Dendritic cell treated with granulocyte-macrophage colony-stimulating factor and Interleukin-4, amounts not matched to agents 40 ng/mL and 50 ng/mL, for 4 days (primary cell): Measurements from ENCODE around the gene PSMB3.
"Not testable (repeated sequence)": the region's sequence is repeated elsewhere in the genome, so short reads cannot be mapped to it uniquely, and the experiment has no call there.

Experiments
- H3K27ac Mint-ChIP-seq: one replicate; pipeline ENCODE4 v1.8.0; 2022; ENCODE audit warnings: mild to moderate bottlenecking, mixed read lengths
- H3K27me3 Mint-ChIP-seq: one replicate; pipeline ENCODE4 v1.8.0; 2022; ENCODE audit warnings: mild to moderate bottlenecking, mixed read lengths
- H3K36me3 Mint-ChIP-seq: one replicate; pipeline ENCODE4 v1.8.0; 2022; ENCODE audit warnings: low read depth, mixed read lengths
- H3K4me1 Mint-ChIP-seq: one replicate; pipeline ENCODE4 v1.8.0; 2022; ENCODE audit warnings: low read depth, mixed read lengths
- H3K4me3 Mint-ChIP-seq: one replicate; pipeline ENCODE4 v1.8.0; 2022; ENCODE audit warnings: mild to moderate bottlenecking, moderate library complexity, mixed read lengths
- H3K9me3 Mint-ChIP-seq: one replicate; pipeline ENCODE4 v1.8.0; 2022; ENCODE audit warnings: mixed read lengths
- intact Hi-C: fragments of 100-400 bp; cut with micrococcal nuclease; formaldehyde crosslinking; loops from one replicate; pipeline ENCODE4 v1.15.0; 2022

Gene PSMB3

GRCh38 chr17:38766341-38766740 lies 13.8 kb downstream of the PSMB3 start:
- peaks cover 5% of the 10 kb centered on the region for H3K4me1 Mint-ChIP-seq
- no peak overlapping the region for H3K27ac Mint-ChIP-seq
- H3K36me3 Mint-ChIP-seq, result peaks cover 100% of the 10 kb centered on the region
- H3K9me3 Mint-ChIP-seq, result no peaks in the 10 kb centered on the region
- no peaks in the 10 kb centered on the region for H3K27me3 Mint-ChIP-seq
- no peak overlapping the region for H3K4me3 Mint-ChIP-seq
- intact Hi-C loops, result no loop called here

GRCh38 chr17:38768417-38768816 lies 15.9 kb downstream of the PSMB3 start:
- peaks cover 5% of the 10 kb centered on the region for H3K4me1 Mint-ChIP-seq
- H3K27ac Mint-ChIP-seq, result no peak overlapping the region
- no peaks in the 10 kb centered on the region for H3K27me3 Mint-ChIP-seq

GRCh38 chr17:38773258-38773657 lies 20.7 kb downstream of the PSMB3 start:
- Mint-ChIP-seq H3K4me3 (no peak overlapping the region), H3K36me3 (peaks cover 99% of the 10 kb centered on the region), H3K27me3 (no peaks in the 10 kb centered on the region), H3K4me1 (no peaks in the 10 kb centered on the region), H3K9me3 (no peaks in the 10 kb centered on the region), H3K27ac (no peak overlapping the region)
- intact Hi-C loops, result no loop called here

More at GRCh38 chr17:38768417-38768816, 15.9 kb downstream of the PSMB3 start:
- H3K4me3 Mint-ChIP-seq, result no peak overlapping the region
- peaks cover 100% of the 10 kb centered on the region for H3K36me3 Mint-ChIP-seq
- no peaks in the 10 kb centered on the region for H3K9me3 Mint-ChIP-seq
- intact Hi-C loops, result no loop called here

GRCh38 chr17:38777641-38778250 lies 25.2 kb downstream of the PSMB3 start:
- Mint-ChIP-seq H3K9me3 (no peaks in the 10 kb centered on the region), H3K4me1 (no peaks in the 10 kb centered on the region), H3K27ac (no peak overlapping the region), H3K4me3 (no peak overlapping the region), H3K36me3 (peaks cover 99% of the 10 kb centered on the region), H3K27me3 (no peaks in the 10 kb centered on the region)
- intact Hi-C loops, result no loop called here

- Mint-ChIP-seq H3K9me3 (no peaks in the 10 kb centered on the region), H3K36me3 (peaks cover 99% of the 10 kb centered on the region), H3K4me1 (no peaks in the 10 kb centered on the region), H3K4me3 (no peak overlapping the region), H3K27me3 (no peaks in the 10 kb centered on the region), H3K27ac (no peak overlapping the region)
- intact Hi-C loops, result no loop called here
These were observed 27.6 kb downstream of the PSMB3 start for GRCh38 chr17:38779965-38780752.

GRCh38 chr17:38783227-38783626 lies 30.7 kb downstream of the PSMB3 start:
- Mint-ChIP-seq H3K36me3 (peaks cover 93% of the 10 kb centered on the region), H3K4me3 (no peak overlapping the region), H3K9me3 (no peaks in the 10 kb centered on the region), H3K27me3 (no peaks in the 10 kb centered on the region), H3K27ac (no peak overlapping the region), H3K4me1 (no peaks in the 10 kb centered on the region)
- intact Hi-C loops, result no loop called here

- H3K36me3 Mint-ChIP-seq, result peaks cover 61% of the 10 kb centered on the region
- no peaks in the 10 kb centered on the region for H3K9me3 Mint-ChIP-seq
- H3K27me3 Mint-ChIP-seq, result no peaks in the 10 kb centered on the region
- no peak overlapping the region for H3K4me3 Mint-ChIP-seq
- H3K27ac Mint-ChIP-seq, result no peak overlapping the region
- H3K4me1 Mint-ChIP-seq, result no peaks in the 10 kb centered on the region
- intact Hi-C loops, result no loop called here
These were observed 33.8 kb downstream of the PSMB3 start for GRCh38 chr17:38786372-38786771.

- H3K36me3 Mint-ChIP-seq, result peaks cover 45% of the 10 kb centered on the region
- H3K27ac Mint-ChIP-seq, H3K27me3 Mint-ChIP-seq, H3K4me3 Mint-ChIP-seq, intact Hi-C loops, H3K4me1 Mint-ChIP-seq, H3K9me3 Mint-ChIP-seq: not testable (repeated sequence)
These were observed 35.5 kb downstream of the PSMB3 start for GRCh38 chr17:38787999-38788398.

- peaks cover 43% of the 10 kb centered on the region for H3K36me3 Mint-ChIP-seq
- intact Hi-C loops, result no loop called here
- H3K4me1 Mint-ChIP-seq, result no peaks in the 10 kb centered on the region
- no peak overlapping the region for H3K27ac Mint-ChIP-seq
- H3K4me3 Mint-ChIP-seq, result no peak overlapping the region
- no peaks in the 10 kb centered on the region for H3K9me3 Mint-ChIP-seq
- no peaks in the 10 kb centered on the region for H3K27me3 Mint-ChIP-seq
These were observed 36.6 kb downstream of the PSMB3 start for GRCh38 chr17:38789185-38789584.

GRCh38 chr17:38790148-38790707 lies 37.7 kb downstream of the PSMB3 start:
- intact Hi-C loops, H3K27ac Mint-ChIP-seq, H3K27me3 Mint-ChIP-seq, H3K4me3 Mint-ChIP-seq, H3K4me1 Mint-ChIP-seq, H3K9me3 Mint-ChIP-seq: not testable (repeated sequence)
- H3K36me3 Mint-ChIP-seq, result peaks cover 41% of the 10 kb centered on the region

- Mint-ChIP-seq H3K27ac (no peak overlapping the region), H3K27me3 (no peaks in the 10 kb centered on the region), H3K36me3 (peaks cover 41% of the 10 kb centered on the region), H3K4me3 (no peak overlapping the region), H3K4me1 (peaks cover under 1% of the 10 kb centered on the region), H3K9me3 (no peaks in the 10 kb centered on the region)
- intact Hi-C loops, result no loop called here
These were observed 38.6 kb downstream of the PSMB3 start for GRCh38 chr17:38791162-38791561.

- H3K9me3 Mint-ChIP-seq, result no peaks in the 10 kb centered on the region
- no peak overlapping the region for H3K27ac Mint-ChIP-seq
- peaks cover 42% of the 10 kb centered on the region for H3K36me3 Mint-ChIP-seq
- H3K4me3 Mint-ChIP-seq, result no peak overlapping the region
- H3K27me3 Mint-ChIP-seq, result no peaks in the 10 kb centered on the region
- intact Hi-C loops, result no loop called here
- H3K4me1 Mint-ChIP-seq, result peaks cover 28% of the 10 kb centered on the region
These were observed 41.7 kb downstream of the PSMB3 start for GRCh38 chr17:38794221-38794620.

- Mint-ChIP-seq H3K4me3 (no peak overlapping the region), H3K27ac (no peak overlapping the region), H3K4me1 (peaks cover 37% of the 10 kb centered on the region), H3K9me3 (no peaks in the 10 kb centered on the region), H3K36me3 (peaks cover 59% of the 10 kb centered on the region), H3K27me3 (no peaks in the 10 kb centered on the region)
- intact Hi-C loops, result no loop called here
These were observed 44.1 kb downstream of the PSMB3 start for GRCh38 chr17:38796451-38797157.

GRCh38 chr17:38797158-38797490 lies 44.6 kb downstream of the PSMB3 start:
- H3K27ac Mint-ChIP-seq, result no peak overlapping the region
- intact Hi-C loops, result no loop called here
- H3K4me1 Mint-ChIP-seq, result peaks cover 37% of the 10 kb centered on the region
- no peaks in the 10 kb centered on the region for H3K27me3 Mint-ChIP-seq
- peaks cover 64% of the 10 kb centered on the region for H3K36me3 Mint-ChIP-seq
- no peak overlapping the region for H3K4me3 Mint-ChIP-seq
- H3K9me3 Mint-ChIP-seq, result no peaks in the 10 kb centered on the region
